HCT116 (cell line): Measurements from ENCODE around the gene FXYD4. TPM values are rescaled to one million over a fixed set of nuclear protein-coding genes. Genes with fewer than 3 reads are reported as not detected.

ENCODE experiments used
- ATAC-seq: fragments of 200-7000 bp; cut with Tn5 transposase; 2 replicates; pipeline ENCODE4 v1.9.1; 2020; ENCODE audit warnings: mild to moderate bottlenecking, moderate library complexity
- BruUV-seq: library from RNA; stranded (reverse); fragments of 400-500 nt; replicated peaks from 2 replicates; lab custom pipeline; 2021; lab: Mats Ljungman, UMichigan
- CTCF ChIA-PET: fragments of 300-600 bp; sonication (Branson Sonifier 250); formaldehyde crosslinking; loops from one replicate; lab custom pipeline; 2021; ENCODE audit warnings: antibody characterized with exemption; lab: Charles Lee
- POLR2A ChIA-PET: fragments of 300-600, 350-600 bp; sonication (Branson Sonifier 250); formaldehyde crosslinking; loops from one replicate; lab custom pipeline; 2021; ENCODE audit warnings: antibody characterized with exemption; lab: Charles Lee
- RAD21 ChIA-PET, 2 experiments: fragments of 300-600 bp; sonication (Branson Sonifier 250); formaldehyde crosslinking; loops; one replicate each; lab custom pipeline; 2023; ENCODE audit warnings: low total read pairs in 2 of 2; ENCODE audit not compliant: uncharacterized antibody in 2 of 2, unreplicated experiment in 2 of 2, low non-redundant PET in 1 of 2; lab: Charles Lee
- DNase-seq: peaks from one replicate; pipeline ENCODE4 v3.0.0-alpha.2; 2010; ENCODE audit warnings: low read depth, low spot score
- H2AFZ ChIP-seq: fragments of 200-600 bp; shearing (Covaris generic), sonication (generic); 2 replicates; pipeline ENCODE4 v1.6.1; 2017; ENCODE audit warnings: low read depth, mixed run types, mixed read lengths, antibody characterized with exemption, low read length; ENCODE audit not compliant: poor library complexity, severe bottlenecking
- H3K27ac ChIP-seq: 2 replicates; pipeline ENCODE4 v1.5.1; 2012; ENCODE audit warnings: low read depth, low read length
- H3K27me3 ChIP-seq: fragments of 200-600 bp; sonication (generic); 2 replicates; pipeline ENCODE4 v1.6.1; 2016; ENCODE audit warnings: mixed run types, low read length, mixed read lengths; ENCODE audit not compliant: insufficient read depth
- H3K36me3 ChIP-seq, 2 experiments: fragments of 200-500 bp in 1 of 2; fragments of 200-600 bp in 1 of 2; sonication (Bioruptor generic) in 1 of 2; sonication (generic) in 1 of 2; 2 replicates each; pipeline versions ENCODE4 v1.5.1 to v1.6.1; 2014 to 2016; ENCODE audit warnings: low read length in 2 of 2, inconsistent platforms in 1 of 2, mixed read lengths in 1 of 2, mixed run types in 1 of 2; ENCODE audit not compliant: insufficient read depth in 2 of 2, control insufficient read depth in 1 of 2
- H3K4me1 ChIP-seq, 2 experiments: fragments of 200-600 bp in 1 of 2; sonication (generic) in 1 of 2; 2 replicates each; pipeline versions ENCODE4 v1.5.1 to v1.6.1; 2012 to 2017; ENCODE audit warnings: low read length in 2 of 2, inconsistent platforms in 1 of 2, mild to moderate bottlenecking in 1 of 2, mixed read lengths in 1 of 2, mixed run types in 1 of 2, moderate library complexity in 1 of 2; ENCODE audit not compliant: insufficient read depth in 2 of 2, control insufficient read depth in 1 of 2
- H3K4me2 ChIP-seq: fragments of 200-600 bp; sonication (generic); 2 replicates; pipeline ENCODE4 v1.6.1; 2017; ENCODE audit warnings: mixed run types, low read length, mixed read lengths
- H3K4me3 ChIP-seq, 2 experiments: fragments of 200-600 bp in 1 of 2; sonication (generic) in 1 of 2; replicated peaks in 1 of 2; 2 replicates each; pipeline ENCODE4 v1.5.1; 2011 to 2016; ENCODE audit warnings: low read length in 2 of 2, control low read depth in 1 of 2, low read depth in 1 of 2, mild to moderate bottlenecking in 1 of 2, mixed read lengths in 1 of 2, mixed run types in 1 of 2
- H3K79me2 ChIP-seq: fragments of 200-600 bp; sonication (generic); 2 replicates; pipeline ENCODE4 v1.6.1; 2017; ENCODE audit warnings: mild to moderate bottlenecking, mixed run types, low read length, moderate library complexity, mixed read lengths; ENCODE audit not compliant: insufficient read depth
- H3K9ac ChIP-seq: fragments of 200-600 bp; sonication (generic); 2 replicates; pipeline ENCODE4 v1.6.1; 2016; ENCODE audit warnings: low read length, mixed read lengths
- H3K9me2 ChIP-seq: fragments of 200-600 bp; sonication (generic), shearing (Covaris generic); 2 replicates; pipeline ENCODE4 v1.6.1; 2017; ENCODE audit warnings: mixed run types, mild to moderate bottlenecking, moderate library complexity; ENCODE audit not compliant: insufficient read depth
- H3K9me3 ChIP-seq, 2 experiments: fragments of 200-500 bp in 1 of 2; fragments of 200-600 bp in 1 of 2; sonication (Bioruptor generic) in 1 of 2; sonication (generic) in 1 of 2; 2 replicates each; pipeline ENCODE4 v1.6.1; 2014 to 2017; ENCODE audit warnings: low read length in 2 of 2, mixed read lengths in 2 of 2, inconsistent platforms in 1 of 2, low read depth in 1 of 2, mild to moderate bottlenecking in 1 of 2, mixed run types in 1 of 2, moderate library complexity in 1 of 2; ENCODE audit not compliant: control insufficient read depth in 1 of 2, insufficient read depth in 1 of 2
- H4K20me1 ChIP-seq: fragments of 200-600 bp; sonication (generic), shearing (Covaris generic); 2 replicates; pipeline ENCODE4 v1.6.1; 2017; ENCODE audit warnings: mixed run types, mild to moderate bottlenecking, moderate library complexity; ENCODE audit not compliant: insufficient read depth
- CBX3 ChIP-seq: IDR thresholded peaks from 2 replicates; pipeline ENCODE4 v1.6.1; 2012; ENCODE audit warnings: low read depth
- CEBPB ChIP-seq: IDR thresholded peaks from 2 replicates; pipeline ENCODE4 v1.6.1; 2012; ENCODE audit warnings: low read depth
- ELF1 ChIP-seq: IDR thresholded peaks from 2 replicates; pipeline ENCODE4 v1.6.1; 2012; ENCODE audit warnings: low read depth, borderline replicate concordance
- EZH2 ChIP-seq: fragments of 200-600 bp; sonication (generic); IDR thresholded peaks from 2 replicates; pipeline ENCODE4 v1.6.1; 2017; ENCODE audit warnings: antibody characterized with exemption, mixed run types
- EZH2phosphoT487 ChIP-seq: fragments of 200-600 bp; IDR thresholded peaks from 2 replicates; pipeline ENCODE4 v1.6.1; 2018; ENCODE audit warnings: antibody characterized with exemption, borderline replicate concordance
- FOSL1 ChIP-seq: IDR thresholded peaks from 2 replicates; pipeline ENCODE4 v1.6.1; 2012; ENCODE audit warnings: low read depth
- POLR2AphosphoS5 ChIP-seq: IDR thresholded peaks from 2 replicates; pipeline ENCODE4 v1.6.1; 2011; ENCODE audit warnings: mild to moderate bottlenecking, low read depth, low read length, moderate library complexity
- RAD21 ChIP-seq: IDR thresholded peaks from 2 replicates; pipeline ENCODE4 v1.6.1; 2012; ENCODE audit warnings: low read depth, mild to moderate bottlenecking
- SP1 ChIP-seq: IDR thresholded peaks from 2 replicates; pipeline ENCODE4 v1.6.1; 2012; ENCODE audit warnings: low read depth
- SRF ChIP-seq: IDR thresholded peaks from 2 replicates; pipeline ENCODE4 v1.6.1; 2012; ENCODE audit warnings: low read depth
- TCF7L2 ChIP-seq: IDR thresholded peaks from 2 replicates; pipeline ENCODE4 v1.7.0; 2011; ENCODE audit warnings: borderline replicate concordance, inconsistent platforms; ENCODE audit not compliant: insufficient read depth, insufficient read length; ENCODE audit errors: extremely low read depth
- YY1 ChIP-seq: IDR thresholded peaks from 2 replicates; pipeline ENCODE4 v1.6.1; 2011; ENCODE audit warnings: low read length, low read depth, moderate library complexity, mild to moderate bottlenecking; ENCODE audit not compliant: insufficient replicate concordance; ENCODE audit errors: extremely low read depth
- intact Hi-C: fragments of 100-400 bp; cut with micrococcal nuclease; formaldehyde crosslinking; loops from 2 replicates; pipeline ENCODE4 v1.10.0; 2022
- total RNA-seq: library from RNA; stranded (reverse); gene quantifications from one replicate; pipeline ENCODE4 v1.2.1, GENCODE V29; 2021; ENCODE audit not compliant: unreplicated experiment
- TF ChIP-seq, protein P1 (sequence below): IDR thresholded peaks from 2 replicates; pipeline ENCODE4 v1.6.1; 2012
- TF ChIP-seq, protein P2 (sequence below): IDR thresholded peaks from 2 replicates; pipeline ENCODE4 v1.6.1; 2012
- TF ChIP-seq, protein P3 (sequence below): IDR thresholded peaks from 2 replicates; pipeline ENCODE4 v1.6.1; 2012; ENCODE audit warnings: low read depth

FXYD4 gene
- total RNA-seq, 1 experiment from 2014 or later = 0.71 TPM

DNA sequence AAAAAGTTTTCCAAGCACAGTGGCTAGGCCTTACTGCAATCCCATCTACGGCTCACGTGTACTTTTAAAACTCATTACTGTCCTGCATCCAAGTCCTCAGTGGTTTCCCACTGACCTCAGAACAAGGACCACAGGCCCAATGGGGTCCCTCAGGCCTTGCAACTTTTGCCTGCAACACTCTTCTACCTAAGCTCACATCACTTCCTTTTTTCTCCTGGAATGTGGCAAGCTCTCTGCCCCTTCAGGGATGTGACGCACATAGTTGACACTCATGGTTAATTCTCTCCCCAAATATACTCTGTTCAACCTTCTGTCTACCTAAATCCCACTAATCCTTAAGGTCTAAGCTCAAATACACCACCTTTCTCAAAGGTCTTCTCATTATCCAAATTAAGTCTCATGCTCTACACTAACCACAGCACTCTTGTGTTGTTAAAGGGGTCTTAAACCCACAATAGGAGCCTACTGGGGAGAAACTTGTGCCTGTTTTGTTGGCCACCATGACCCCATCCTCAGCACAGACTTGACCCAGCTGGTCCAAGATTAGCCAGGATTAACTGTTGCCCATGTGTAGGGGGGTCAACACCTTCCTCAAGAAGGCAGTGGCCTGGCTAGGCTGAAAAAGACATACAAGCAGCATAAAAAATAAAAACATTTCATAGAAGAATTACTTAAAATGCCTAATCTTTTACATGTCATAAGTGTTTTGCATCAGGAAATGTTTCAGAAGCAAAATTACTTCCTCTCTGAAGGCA is 22.3 kb downstream of the FXYD4 start (continued):
- no peak for TF ChIP-seq ELF1
- no peak for TF ChIP-seq EZH2

DNA sequence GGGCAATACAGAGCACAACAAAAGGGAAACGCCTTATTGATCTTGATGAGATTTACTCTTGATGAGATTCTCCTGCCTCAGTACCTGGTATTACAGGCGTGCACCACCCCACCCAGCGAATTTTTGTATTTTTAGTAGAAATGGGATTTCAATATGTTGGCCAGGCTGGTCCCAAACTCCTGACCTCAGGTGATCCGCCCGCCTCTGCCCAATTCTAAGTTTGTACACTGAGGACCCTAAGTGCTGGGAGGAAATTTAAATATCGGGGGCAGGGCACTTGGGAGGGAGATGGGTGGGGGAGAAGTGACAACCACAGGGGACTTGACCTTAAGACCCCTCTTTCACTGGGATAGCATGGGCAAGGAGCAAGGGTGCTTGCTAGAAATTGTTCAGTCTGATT is 23.4 kb downstream of the FXYD4 start:
- no peak for ATAC-seq
- H3K4me2 ChIP-seq = peak overlapping the region; percentile 92; the same call in 1 of the 2 replicates
- H2AFZ ChIP-seq = no peak overlapping the region
- intact Hi-C loops = no loop called here
- no peak for DNase-seq
- BruUV-seq = no TSS peak
- peaks cover 99% of the 10 kb centered on the region for H3K79me2 ChIP-seq
- peaks cover 34 to 69% of the 10 kb centered on the region in 2 experiments for H3K36me3 ChIP-seq
- H3K4me3 ChIP-seq = no peak overlapping the region
- TF ChIP-seq CBX3 = no peak
- H4K20me1 ChIP-seq = peaks cover 35% of the 10 kb centered on the region; the same call in 1 of the 2 replicates
- no peaks in the 10 kb centered on the region for H3K9me2 ChIP-seq
- ChIA-PET POLR2A (no interaction called here), CTCF (no interaction called here), RAD21 (no interaction called here)
- H3K27me3 ChIP-seq = no peaks in the 10 kb centered on the region
- peaks cover 20 to 48% of the 10 kb centered on the region in 2 experiments for H3K4me1 ChIP-seq
- peak overlapping the region; percentile 96 for H3K27ac ChIP-seq
- no peaks in the 10 kb centered on the region for H3K9me3 ChIP-seq
- H3K9ac ChIP-seq = peak overlapping the region; percentile 100

DNA sequence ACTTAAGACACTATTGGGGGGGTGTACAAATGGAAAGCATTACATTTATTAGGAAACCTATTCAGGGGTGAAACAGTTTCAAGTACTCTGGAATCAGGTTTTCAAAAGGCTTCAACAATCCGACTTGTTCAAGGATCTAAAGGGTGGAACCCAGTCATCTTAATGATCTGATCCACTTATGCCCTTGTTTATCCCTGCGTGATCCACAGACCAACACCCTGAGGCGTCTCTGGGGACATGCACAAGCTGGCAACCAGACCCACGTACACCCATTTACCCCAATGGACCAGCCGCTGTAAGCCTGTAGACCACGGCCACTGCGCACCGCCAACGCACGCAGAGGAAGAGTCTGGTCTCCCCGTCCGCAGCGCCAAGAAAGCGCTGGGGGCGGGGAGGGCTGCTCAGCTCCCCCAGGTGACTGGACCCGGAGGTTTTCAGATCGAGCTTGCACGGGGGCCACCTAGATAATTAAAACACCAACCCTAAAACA is 24.2 kb downstream of the FXYD4 start:
- peaks cover 27 to 55% of the 10 kb centered on the region in 2 experiments for H3K4me1 ChIP-seq
- TF ChIP-seq, protein P1, sequence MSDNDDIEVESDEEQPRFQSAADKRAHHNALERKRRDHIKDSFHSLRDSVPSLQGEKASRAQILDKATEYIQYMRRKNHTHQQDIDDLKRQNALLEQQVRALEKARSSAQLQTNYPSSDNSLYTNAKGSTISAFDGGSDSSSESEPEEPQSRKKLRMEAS = no peak
- TF ChIP-seq SRF = no peak
- no peak for TF ChIP-seq YY1
- TF ChIP-seq RAD21 = no peak
- TF ChIP-seq, protein P2, sequence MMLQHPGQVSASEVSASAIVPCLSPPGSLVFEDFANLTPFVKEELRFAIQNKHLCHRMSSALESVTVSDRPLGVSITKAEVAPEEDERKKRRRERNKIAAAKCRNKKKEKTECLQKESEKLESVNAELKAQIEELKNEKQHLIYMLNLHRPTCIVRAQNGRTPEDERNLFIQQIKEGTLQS = no peak
- TF ChIP-seq CEBPB = no peak
- no peak for TF ChIP-seq POLR2AphosphoS5
- TF ChIP-seq, protein P3, sequence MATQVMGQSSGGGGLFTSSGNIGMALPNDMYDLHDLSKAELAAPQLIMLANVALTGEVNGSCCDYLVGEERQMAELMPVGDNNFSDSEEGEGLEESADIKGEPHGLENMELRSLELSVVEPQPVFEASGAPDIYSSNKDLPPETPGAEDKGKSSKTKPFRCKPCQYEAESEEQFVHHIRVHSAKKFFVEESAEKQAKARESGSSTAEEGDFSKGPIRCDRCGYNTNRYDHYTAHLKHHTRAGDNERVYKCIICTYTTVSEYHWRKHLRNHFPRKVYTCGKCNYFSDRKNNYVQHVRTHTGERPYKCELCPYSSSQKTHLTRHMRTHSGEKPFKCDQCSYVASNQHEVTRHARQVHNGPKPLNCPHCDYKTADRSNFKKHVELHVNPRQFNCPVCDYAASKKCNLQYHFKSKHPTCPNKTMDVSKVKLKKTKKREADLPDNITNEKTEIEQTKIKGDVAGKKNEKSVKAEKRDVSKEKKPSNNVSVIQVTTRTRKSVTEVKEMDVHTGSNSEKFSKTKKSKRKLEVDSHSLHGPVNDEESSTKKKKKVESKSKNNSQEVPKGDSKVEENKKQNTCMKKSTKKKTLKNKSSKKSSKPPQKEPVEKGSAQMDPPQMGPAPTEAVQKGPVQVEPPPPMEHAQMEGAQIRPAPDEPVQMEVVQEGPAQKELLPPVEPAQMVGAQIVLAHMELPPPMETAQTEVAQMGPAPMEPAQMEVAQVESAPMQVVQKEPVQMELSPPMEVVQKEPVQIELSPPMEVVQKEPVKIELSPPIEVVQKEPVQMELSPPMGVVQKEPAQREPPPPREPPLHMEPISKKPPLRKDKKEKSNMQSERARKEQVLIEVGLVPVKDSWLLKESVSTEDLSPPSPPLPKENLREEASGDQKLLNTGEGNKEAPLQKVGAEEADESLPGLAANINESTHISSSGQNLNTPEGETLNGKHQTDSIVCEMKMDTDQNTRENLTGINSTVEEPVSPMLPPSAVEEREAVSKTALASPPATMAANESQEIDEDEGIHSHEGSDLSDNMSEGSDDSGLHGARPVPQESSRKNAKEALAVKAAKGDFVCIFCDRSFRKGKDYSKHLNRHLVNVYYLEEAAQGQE = no peak
- no peak; the same call in 1 of the 2 replicates for TF ChIP-seq FOSL1
- TF ChIP-seq SP1 = no peak
- TF ChIP-seq EZH2phosphoT487 = no peak
- TF ChIP-seq TCF7L2 = no peak

More for the DNA sequence above, 24.2 kb downstream of the FXYD4 start:
- Histone ChIP-seq H3K27me3 (no peaks in the 10 kb centered on the region), H3K9me3 (no peaks in the 10 kb centered on the region), H2AFZ (no peak overlapping the region), H3K4me2 (peak overlapping the region; percentile 92), H3K9ac (peak overlapping the region; percentile 100), H3K36me3 (peaks cover 28 to 64% of the 10 kb centered on the region in 2 experiments), H3K9me2 (no peaks in the 10 kb centered on the region), H3K27ac (peak overlapping the region; percentile 96), H4K20me1 (peaks cover 37% of the 10 kb centered on the region; the same call in 1 of the 2 replicates), H3K79me2 (peaks cover 99% of the 10 kb centered on the region), H3K4me3 (peak overlapping the region; percentile 60 to 63)
- CTCF ChIA-PET = no interaction called here
- intact Hi-C loops = no loop called here
- DNase-seq (no peak), ATAC-seq (no peak)
- POLR2A ChIA-PET = interaction anchor here (0.7 to 2.1 kb wide), 3 partner anchors 9 to 14 kb away, joined by 4 to 11 read pairs (median 5); partner anchors contain the start of gene HNRNPF
- RAD21 ChIA-PET = no interaction called here
- no TSS peak for BruUV-seq
